ENCODE results near the gene TFCP2. TPM values are rescaled to one million over a fixed set of nuclear protein-coding genes. Genes with fewer than 3 reads are reported as not detected.
A peak's percentile ranks its signal among the peaks of the same experiment; 100 is the strongest.

TFCP2 gene
- total and polyA plus RNA-seq, 2 of the 13 experiments (the other 11 are each of a cell fraction or from before 2014, with no cell fraction given) = 7.6 to 10.0 TPM

DNA sequence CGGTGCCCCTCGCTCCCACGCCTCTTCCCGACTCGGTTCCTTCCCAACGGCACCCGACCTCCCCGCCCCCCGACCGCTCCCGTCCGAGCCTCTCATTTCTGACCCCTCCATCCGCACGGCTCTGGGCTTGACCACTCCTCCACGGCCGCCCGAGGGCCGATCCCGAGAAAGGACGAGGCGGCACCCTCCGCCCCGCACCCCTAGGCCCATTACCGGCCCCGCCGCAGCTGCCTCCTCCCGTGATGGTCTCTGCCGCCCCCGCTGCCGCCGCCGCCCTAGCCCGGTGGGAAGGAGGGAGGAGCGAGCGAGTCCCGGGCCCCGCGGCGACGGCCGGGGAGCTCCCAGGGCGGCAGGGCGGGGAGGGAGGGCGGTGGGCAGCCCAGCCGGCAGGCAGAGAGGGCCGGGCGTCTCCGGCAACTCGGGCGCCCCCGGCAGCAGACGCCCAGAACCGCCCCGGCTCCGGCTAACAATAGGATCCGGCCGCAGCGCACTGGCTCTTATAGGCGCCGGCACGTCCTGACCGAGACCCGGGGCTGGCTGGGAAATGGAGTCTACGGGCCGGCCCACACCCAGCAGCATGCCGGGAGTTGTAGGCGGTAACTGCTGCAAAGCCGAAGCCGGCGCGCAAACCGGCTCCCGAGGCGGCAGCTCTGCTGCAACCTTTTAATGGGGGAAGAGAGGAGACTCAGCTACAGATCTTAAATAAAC is 89.7 kb downstream of the TFCP2 start, which contains the start of gene CSRNP2 (continued):
- TF ChIP-seq SMAD3 (CRISPR knock-in tag; IDR thresholded peaks at IDR 0.05) (peak; percentile 48; the same call in 1 of the 2 replicates), ZSCAN31 (CRISPR knock-in tag; IDR thresholded peaks at IDR 0.05; ENCODE audit: low read depth) (peak; percentile 93), ZNF34 (CRISPR knock-in tag; IDR thresholded peaks at IDR 0.05; ENCODE audit: borderline replicate concordance) (0 out of 2 replicates have a peak, but pooled peaks have one; percentile 63), EHMT2 (IDR thresholded peaks at IDR 0.05; ENCODE audit: borderline replicate concordance, low read depth, low read length) (no peak), TMF1 (CRISPR knock-in tag; IDR thresholded peaks at IDR 0.05; ENCODE audit: low read depth) (0 out of 2 replicates have a peak, but pooled peaks have one; percentile 35), MTA3 (CRISPR knock-in tag; IDR thresholded peaks at IDR 0.05) (no peak), ZNF274 (CRISPR knock-in tag; IDR thresholded peaks at IDR 0.05) (peak; percentile 87; the same call in 1 of the 2 replicates), SRF (IDR thresholded peaks at IDR 0.05; ENCODE audit: low read depth, low read length) (no peak), CREM (IDR thresholded peaks at IDR 0.05) (peak; percentile 76), CREM (CRISPR knock-in tag; IDR thresholded peaks at IDR 0.05) (no peak), RFX1 (IDR thresholded peaks at IDR 0.05) (no peak), NFE2L1 (CRISPR knock-in tag; IDR thresholded peaks at IDR 0.05; ENCODE audit: borderline replicate concordance) (no peak), ZNF761 (CRISPR knock-in tag; conservative IDR thresholded peaks at IDR 0.05) (no peak)
- TF ChIP-seq, protein P1, sequence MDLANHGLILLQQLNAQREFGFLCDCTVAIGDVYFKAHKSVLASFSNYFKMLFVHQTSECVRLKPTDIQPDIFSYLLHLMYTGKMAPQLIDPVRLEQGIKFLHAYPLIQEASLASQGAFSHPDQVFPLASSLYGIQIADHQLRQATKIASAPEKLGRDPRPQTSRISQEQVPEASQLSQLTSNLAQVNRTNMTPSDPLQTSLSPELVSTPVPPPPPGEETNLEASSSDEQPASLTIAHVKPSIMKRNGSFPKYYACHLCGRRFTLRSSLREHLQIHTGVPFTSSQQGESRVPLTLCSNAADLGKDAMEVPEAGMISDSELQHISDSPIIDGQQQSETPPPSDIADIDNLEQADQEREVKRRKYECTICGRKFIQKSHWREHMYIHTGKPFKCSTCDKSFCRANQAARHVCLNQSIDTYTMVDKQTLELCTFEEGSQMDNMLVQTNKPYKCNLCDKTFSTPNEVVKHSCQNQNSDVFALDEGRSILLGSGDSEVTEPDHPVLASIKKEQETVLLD (CRISPR knock-in tag; IDR thresholded peaks at IDR 0.05; ENCODE audit: low read depth) = peak; percentile 66
- TF ChIP-seq, protein P2, sequence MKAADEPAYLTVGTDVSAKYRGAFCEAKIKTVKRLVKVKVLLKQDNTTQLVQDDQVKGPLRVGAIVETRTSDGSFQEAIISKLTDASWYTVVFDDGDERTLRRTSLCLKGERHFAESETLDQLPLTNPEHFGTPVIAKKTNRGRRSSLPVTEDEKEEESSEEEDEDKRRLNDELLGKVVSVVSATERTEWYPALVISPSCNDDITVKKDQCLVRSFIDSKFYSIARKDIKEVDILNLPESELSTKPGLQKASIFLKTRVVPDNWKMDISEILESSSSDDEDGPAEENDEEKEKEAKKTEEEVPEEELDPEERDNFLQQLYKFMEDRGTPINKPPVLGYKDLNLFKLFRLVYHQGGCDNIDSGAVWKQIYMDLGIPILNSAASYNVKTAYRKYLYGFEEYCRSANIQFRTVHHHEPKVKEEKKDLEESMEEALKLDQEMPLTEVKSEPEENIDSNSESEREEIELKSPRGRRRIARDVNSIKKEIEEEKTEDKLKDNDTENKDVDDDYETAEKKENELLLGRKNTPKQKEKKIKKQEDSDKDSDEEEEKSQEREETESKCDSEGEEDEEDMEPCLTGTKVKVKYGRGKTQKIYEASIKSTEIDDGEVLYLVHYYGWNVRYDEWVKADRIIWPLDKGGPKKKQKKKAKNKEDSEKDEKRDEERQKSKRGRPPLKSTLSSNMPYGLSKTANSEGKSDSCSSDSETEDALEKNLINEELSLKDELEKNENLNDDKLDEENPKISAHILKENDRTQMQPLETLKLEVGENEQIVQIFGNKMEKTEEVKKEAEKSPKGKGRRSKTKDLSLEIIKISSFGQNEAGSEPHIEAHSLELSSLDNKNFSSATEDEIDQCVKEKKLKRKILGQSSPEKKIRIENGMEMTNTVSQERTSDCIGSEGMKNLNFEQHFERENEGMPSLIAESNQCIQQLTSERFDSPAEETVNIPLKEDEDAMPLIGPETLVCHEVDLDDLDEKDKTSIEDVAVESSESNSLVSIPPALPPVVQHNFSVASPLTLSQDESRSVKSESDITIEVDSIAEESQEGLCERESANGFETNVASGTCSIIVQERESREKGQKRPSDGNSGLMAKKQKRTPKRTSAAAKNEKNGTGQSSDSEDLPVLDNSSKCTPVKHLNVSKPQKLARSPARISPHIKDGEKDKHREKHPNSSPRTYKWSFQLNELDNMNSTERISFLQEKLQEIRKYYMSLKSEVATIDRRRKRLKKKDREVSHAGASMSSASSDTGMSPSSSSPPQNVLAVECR (CRISPR knock-in tag; IDR thresholded peaks at IDR 0.05; ENCODE audit: borderline replicate concordance) = peak; percentile 84; the same call in 1 of the 2 replicates
- TF ChIP-seq, protein P3, sequence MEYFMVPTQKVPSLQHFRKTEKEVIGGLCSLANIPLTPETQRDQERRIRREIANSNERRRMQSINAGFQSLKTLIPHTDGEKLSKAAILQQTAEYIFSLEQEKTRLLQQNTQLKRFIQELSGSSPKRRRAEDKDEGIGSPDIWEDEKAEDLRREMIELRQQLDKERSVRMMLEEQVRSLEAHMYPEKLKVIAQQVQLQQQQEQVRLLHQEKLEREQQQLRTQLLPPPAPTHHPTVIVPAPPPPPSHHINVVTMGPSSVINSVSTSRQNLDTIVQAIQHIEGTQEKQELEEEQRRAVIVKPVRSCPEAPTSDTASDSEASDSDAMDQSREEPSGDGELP (IDR thresholded peaks at IDR 0.05; ENCODE audit: borderline replicate concordance, low read depth) = peak; percentile 37; the same call in 1 of the 2 replicates

All from HepG2 (cell line).